ENCODE data around the gene LRRC56.

- TF ChIP-seq EZH2phosphoT487 (IDR thresholded peaks at IDR 0.05; ENCODE audit: insufficient read depth, low read depth) (no peak), EZH2 (IDR thresholded peaks at IDR 0.05; ENCODE audit: insufficient read depth, poor library complexity, severe bottlenecking) (no peak)
Observed at GRCh38 chr11:508956-509355, 28.4 kb upstream of the LRRC56 start.
